T-helper 22 cell (primary cell): ENCODE data around the gene KRT75.

Source experiments
- DNase-seq: peaks from one replicate; pipeline ENCODE4 v3.0.0-alpha.2; 2020; ENCODE audit warnings: low read depth

Gene KRT75

GRCh38 chr12:52439845-52440244 is 5.7 kb upstream of the KRT75 start:
- DNase-seq = no peak

DNA sequence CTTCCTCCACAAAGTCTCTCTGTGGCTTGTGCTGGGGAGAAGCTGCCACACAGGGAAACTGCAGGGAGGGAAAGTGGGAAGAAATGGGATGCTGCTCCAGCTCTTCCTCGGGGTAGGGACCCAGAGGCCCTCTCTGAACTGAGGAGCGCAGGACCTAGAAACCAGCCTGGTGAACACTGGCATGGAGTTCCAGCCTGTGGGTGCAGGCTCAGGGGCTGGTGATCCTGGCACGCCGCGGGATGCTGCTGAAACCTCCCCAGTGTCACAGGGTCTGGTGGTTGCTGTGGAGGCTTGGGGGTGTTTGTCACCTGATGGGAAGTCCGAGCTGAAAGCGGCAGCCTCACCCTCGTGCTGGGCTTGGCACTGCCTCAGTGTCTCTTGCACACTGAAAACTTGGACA is 5.2 kb upstream of the KRT75 start:
- no peak for DNase-seq

- no peak for DNase-seq
Observed at GRCh38 chr12:52438305-52439301, 4.4 kb upstream of the KRT75 start.

DNA sequence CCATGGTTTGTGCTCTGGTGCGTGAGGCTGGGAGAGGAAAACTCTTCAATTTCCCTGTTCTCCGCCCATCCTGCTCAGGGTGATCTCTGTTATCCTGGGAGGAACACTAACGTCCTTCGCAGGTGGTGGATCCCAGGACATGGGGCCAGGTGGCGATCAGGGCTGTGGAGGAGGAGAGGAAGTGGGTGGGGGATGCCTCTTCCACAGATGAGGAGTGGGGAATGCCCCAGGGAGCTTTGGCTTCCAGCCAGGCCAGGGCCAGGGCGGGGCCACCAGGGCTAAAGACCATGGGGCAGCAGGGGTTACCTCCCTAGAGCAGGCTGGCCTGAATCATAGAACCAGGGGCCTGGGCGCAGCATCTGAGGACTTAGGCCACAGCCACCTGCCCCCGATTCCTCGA is 3.3 kb upstream of the KRT75 start:
- no peak for DNase-seq

GRCh38 chr12:52436828-52437474 is 2.8 kb upstream of the KRT75 start:
- DNase-seq = no peak

- no peak for DNase-seq
Observed at GRCh38 chr12:52436000-52436827, 2.0 kb upstream of the KRT75 start.

GRCh38 chr12:52435659-52435999 is 1.5 kb upstream of the KRT75 start:
- DNase-seq = no peak

DNA sequence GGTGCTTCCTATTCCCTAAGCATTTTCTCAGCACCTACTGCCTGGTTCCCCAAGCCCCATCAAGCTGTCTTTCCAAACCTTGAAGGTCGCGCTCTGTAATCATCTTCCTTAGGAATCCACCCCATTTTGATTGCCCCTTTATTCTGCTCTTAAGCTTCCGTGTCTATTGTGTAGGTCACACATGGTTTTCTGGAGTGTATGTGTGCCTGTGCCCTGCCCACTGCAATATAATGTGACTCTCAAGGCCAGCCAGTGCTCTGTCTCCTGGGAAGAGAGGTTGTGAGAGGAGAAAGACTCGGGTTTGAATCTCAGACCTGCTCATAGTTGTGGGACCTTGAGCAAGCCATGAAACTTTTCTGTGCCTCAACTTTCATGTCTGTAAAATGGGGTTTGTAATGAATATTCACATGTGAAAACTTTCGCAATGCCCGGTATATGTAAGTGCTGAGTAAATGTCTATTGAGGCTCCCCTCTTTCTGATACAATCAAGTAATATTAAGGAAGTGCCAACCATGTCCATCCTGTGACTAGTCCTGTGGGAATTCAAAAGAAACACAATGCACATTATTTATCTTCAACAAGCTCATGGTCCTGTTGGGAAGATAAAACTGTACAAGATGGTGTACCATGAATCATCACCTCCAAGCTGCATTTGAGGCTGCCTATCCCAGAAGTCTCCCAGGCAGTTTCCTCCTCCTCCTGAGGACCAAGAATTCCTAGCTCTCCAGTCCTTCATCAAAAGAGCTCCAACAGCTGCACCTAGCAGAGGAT is 774 bp upstream of the KRT75 start:
- DNase-seq = no peak

DNA sequence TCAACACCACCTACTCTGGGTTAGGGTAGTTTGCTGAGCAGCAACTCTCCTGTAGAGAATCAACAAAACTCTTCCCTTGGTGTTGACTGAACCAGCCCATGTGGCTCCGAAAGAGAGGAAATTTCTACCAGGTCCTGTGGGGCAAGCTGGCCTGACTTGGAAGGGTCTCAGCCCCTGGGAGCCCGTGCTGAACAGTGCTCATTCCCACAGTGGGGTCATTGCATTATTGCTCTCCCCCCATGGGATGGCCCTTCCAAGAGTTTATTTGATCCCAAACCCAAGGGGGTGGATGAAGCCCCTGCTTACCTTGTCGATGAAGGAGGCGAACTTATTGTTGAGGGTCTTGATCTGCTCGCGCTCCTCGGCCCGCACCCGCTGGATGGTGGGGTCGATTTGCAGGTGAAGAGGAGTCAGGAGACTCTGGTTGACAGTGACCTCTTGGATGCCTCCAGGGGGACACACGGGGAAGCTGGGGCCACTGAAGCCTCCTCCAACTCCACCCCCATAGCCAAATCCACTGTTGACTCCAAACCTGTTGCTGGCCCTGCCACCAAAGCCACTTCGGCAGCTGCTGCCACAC is 580 bp downstream of the KRT75 start:
- DNase-seq = no peak

DNA sequence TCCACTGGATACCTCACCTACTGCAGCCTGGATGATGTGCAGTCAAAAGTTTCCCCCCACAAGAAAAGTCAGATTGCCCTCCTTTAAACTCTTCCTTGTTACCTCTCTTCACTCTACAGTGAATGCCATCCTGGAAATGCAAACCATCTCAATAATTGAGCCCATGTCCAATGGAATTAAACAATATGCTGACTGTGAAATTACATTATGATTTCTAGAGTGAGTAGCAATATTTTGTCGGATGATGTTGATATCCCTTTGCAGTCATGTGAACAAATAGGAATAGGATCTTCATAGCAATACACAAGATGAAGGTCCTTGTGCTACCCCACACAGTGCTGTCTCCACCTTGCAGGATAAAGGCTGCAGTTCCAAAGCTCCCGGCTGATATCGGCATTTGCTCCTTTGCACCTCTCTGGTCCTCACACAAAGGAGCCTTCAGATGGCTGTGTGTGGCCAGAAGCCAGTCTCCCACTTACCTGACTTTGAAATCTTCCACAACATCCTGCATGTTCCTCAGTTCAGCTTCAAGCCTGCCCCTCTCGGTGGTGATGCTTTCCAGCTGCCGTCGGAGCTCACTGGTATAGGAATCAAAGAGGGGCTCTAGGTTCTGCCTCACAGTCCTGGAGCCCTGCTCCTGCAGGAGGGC is 1.5 kb downstream of the KRT75 start:
- DNase-seq = no peak

DNA sequence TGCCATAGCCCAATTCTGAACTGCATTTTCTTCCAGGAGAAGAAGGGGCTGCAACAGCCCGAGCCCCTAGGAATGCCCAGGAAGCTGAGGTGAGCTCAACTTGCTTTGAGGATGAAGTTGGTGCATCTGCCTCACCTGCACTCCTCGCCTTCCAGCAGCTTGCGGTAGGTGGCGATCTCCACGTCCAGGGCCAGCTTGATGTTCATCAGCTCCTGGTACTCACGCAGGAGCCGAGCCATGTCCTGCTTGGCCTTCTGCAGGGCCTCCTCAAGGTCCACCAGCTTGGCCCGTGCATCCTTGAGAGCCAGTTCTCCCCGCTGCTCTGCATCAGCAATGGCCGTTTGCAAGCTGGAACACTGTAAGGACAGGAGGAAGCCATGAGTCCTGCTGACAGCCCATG is 6.0 kb downstream of the KRT75 start:
- DNase-seq = no peak

- no peak for DNase-seq
Observed at GRCh38 chr12:52427083-52427482, 7.1 kb downstream of the KRT75 start.

DNA sequence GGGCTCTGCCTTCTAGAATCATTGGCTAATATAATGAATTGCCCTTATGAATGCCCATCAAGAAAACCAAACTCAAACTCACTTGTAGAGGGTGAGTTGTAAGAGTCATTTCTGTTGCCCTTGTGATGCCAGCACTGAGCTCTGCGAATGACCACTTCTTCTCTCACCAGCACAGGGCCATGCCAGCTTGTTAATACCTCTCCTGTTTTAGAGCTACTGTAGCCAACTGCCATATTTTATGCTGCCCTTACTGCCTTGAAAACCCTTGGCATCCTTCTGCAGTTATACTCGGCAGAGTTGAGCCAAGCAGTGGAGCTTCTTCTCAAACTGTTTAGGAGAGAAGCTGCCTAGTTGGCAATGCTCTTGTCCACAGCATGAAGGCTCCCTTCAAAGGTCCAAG is 8.1 kb downstream of the KRT75 start:
- DNase-seq = no peak

DNA sequence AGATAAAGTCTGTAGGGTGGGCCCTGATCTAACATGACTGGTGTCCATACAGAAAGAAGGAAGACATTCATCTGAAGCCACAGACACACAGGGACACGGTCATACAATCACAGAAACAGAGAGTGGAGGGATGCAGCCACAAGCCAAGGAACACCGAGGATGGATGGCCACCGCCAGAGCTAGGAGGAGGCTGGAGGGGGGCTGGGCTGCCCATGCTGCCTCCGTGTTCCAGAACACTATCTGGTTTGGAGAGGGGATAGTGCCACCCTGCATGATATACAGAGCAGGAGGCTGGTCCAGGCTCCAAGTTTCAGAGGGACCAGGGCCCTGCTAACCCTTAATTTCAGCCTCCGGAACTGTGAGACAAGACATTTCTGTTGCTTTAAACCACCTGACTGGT is 8.7 kb downstream of the KRT75 start:
- no peak for DNase-seq

- no peak for DNase-seq
Observed at GRCh38 chr12:52423661-52424500, 10.3 kb downstream of the KRT75 start.

DNA sequence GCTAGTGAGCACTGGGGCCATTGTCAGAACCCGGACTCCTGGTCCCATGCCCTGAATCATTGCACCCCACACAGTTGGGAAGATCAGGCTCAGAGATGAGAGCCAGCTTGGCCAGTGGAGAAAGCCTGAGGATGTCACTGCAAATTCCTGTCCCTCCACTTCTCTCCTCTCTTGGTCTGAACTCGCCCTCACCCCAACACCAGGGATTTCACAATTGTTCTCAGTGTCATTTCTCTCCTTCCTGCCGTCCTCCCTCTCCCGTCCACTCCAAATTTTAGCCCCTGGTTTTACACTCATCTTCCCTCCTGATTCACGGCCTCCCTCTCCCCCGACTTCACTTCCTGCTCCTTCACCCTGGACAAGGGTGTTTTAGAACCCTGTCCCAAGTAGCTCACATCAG is 11.1 kb downstream of the KRT75 start:
- no peak for DNase-seq

GRCh38 chr12:52419656-52420055 is 14.5 kb downstream of the KRT75 start:
- DNase-seq = no peak

DNA sequence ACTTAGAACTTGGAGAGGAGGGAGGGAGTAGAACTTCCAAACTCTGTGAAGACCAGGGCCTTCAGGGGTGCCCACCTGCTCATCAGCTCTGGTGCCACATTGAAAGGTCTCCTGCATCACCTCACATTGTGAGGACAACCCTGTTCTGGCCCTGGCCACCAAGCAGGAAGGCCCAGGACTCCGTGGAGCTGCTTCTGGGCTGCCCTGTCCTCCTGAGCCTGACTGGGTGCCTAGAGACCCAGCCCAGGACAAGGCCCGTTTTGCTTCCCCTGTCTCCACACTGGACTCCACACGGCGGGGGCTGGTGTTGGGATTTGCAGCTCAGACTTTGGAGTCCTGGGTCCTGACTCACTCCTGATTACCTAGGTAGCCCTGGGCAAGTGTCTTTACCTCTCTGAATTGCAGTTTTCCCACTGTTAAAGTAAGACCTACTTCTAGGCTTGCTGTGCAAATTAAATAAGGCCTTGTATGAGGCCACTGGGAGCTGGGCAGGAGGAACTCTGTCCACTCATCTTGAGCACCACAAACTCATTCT is 15.5 kb downstream of the KRT75 start:
- DNase-seq = no peak

GRCh38 chr12:52417740-52418139 is 16.4 kb downstream of the KRT75 start:
- no peak for DNase-seq

DNA sequence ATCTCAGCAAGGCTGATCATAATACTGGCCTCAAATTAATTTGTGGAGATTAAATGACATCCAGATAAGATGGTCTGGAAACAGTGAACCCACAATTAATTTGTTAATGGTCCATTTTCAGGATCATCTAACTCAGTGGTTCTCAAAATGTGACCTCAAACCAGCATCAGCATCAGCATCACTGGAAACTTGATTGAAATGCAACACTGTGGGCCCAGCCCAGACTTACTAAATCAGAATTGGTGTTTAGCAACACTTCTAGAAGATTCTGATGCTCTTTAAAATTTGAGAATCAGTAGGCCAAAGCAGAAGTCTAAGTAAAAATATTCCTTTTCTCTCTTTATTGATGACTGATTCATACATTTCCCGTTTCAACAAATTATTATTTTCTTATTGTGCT is 17.4 kb downstream of the KRT75 start:
- no peak for DNase-seq
